OCI-LY1 (cell line): ENCODE data around the gene HLA-C.

Experiments used
- H2AFZ ChIP-seq: fragments of 200-600 bp; sonication (generic), shearing (Covaris generic); 2 replicates; pipeline ENCODE4 v1.6.0; 2014; ENCODE audit warnings: antibody characterized with exemption, mild to moderate bottlenecking, low read length
- H3F3A ChIP-seq: fragments of 200-600 bp; sonication (generic), shearing (Covaris generic); 2 replicates; pipeline ENCODE4 v1.6.0; 2014; ENCODE audit warnings: mild to moderate bottlenecking, antibody characterized with exemption, low read length, moderate library complexity; ENCODE audit not compliant: insufficient read depth
- H3K27ac ChIP-seq: fragments of 200-600 bp; sonication (generic); 2 replicates; pipeline ENCODE4 v1.5.1; 2014; ENCODE audit warnings: low read length, mixed run types, mild to moderate bottlenecking, low read depth; ENCODE audit not compliant: poor library complexity, severe bottlenecking
- H3K27me3 ChIP-seq: fragments of 200-600 bp; sonication (generic); 2 replicates; pipeline ENCODE4 v1.6.0; 2014; ENCODE audit warnings: antibody characterized with exemption, mild to moderate bottlenecking, low read length, moderate library complexity; ENCODE audit not compliant: insufficient read depth
- H3K36me3 ChIP-seq: fragments of 200-600 bp; sonication (generic); 2 replicates; pipeline ENCODE4 v1.6.1; 2014; ENCODE audit warnings: mild to moderate bottlenecking, antibody characterized with exemption, low read length, moderate library complexity, mixed read lengths; ENCODE audit not compliant: insufficient read depth
- H3K4me1 ChIP-seq: fragments of 200-600 bp; sonication (generic); 2 replicates; pipeline ENCODE4 v1.5.1; 2014; ENCODE audit warnings: mild to moderate bottlenecking, low read length, moderate library complexity; ENCODE audit not compliant: insufficient read depth, severe bottlenecking
- H3K4me2 ChIP-seq: fragments of 200-600 bp; sonication (generic), shearing (Covaris generic); 2 replicates; pipeline ENCODE4 v1.6.1; 2014; ENCODE audit warnings: low read length
- H3K4me3 ChIP-seq: fragments of 200-600 bp; sonication (generic); 2 replicates; pipeline ENCODE4 v1.5.1; 2014; ENCODE audit warnings: low read length, low read depth, mild to moderate bottlenecking, mixed read lengths; ENCODE audit not compliant: poor library complexity, severe bottlenecking
- H3K79me2 ChIP-seq: fragments of 200-600 bp; shearing (Covaris generic); 2 replicates; pipeline ENCODE4 v1.6.1; 2016; ENCODE audit warnings: mixed run types, low read length, mixed read lengths; ENCODE audit not compliant: insufficient read depth
- H3K9ac ChIP-seq: fragments of 200-600 bp; sonication (generic), shearing (Covaris generic); 2 replicates; pipeline ENCODE4 v1.6.1; 2014; ENCODE audit warnings: mild to moderate bottlenecking, low read length, mixed read lengths
- H3K9me2 ChIP-seq: fragments of 200-600 bp; sonication (generic), shearing (Covaris generic); 2 replicates; pipeline ENCODE4 v1.6.1; 2014; ENCODE audit warnings: low read depth, mild to moderate bottlenecking, low read length, mixed read lengths
- H3K9me3 ChIP-seq: fragments of 200-600 bp; shearing (Covaris generic); 2 replicates; pipeline ENCODE4 v1.6.1; 2014; ENCODE audit warnings: low read length, mixed read lengths
- H4K20me1 ChIP-seq: fragments of 200-600 bp; sonication (generic), shearing (Covaris generic); 2 replicates; pipeline ENCODE4 v1.6.0; 2016; ENCODE audit warnings: mild to moderate bottlenecking, low read length; ENCODE audit not compliant: insufficient read depth
- CTCF ChIP-seq: fragments of 200-600 bp; sonication (generic), shearing (Covaris generic); IDR thresholded peaks from 2 replicates; pipeline ENCODE4 v1.5.1; 2017; ENCODE audit warnings: mild to moderate bottlenecking, antibody characterized with exemption, low read length, moderate library complexity, mixed read lengths
- EZH2 ChIP-seq: fragments of 200-600 bp; sonication (generic), shearing (Covaris generic); IDR thresholded peaks from 2 replicates; pipeline ENCODE4 v1.8.0; 2017; ENCODE audit warnings: borderline replicate concordance, mixed run types, mild to moderate bottlenecking, antibody characterized with exemption, low read length, moderate library complexity, mixed read lengths

The HLA-C gene

GRCh38 chr6:31271641-31272357, at the start of gene HLA-C:
HLA-C (minus strand) TSS chr6:31272092; CDS start chr6:31272071, 21 bp downstream.
- H3K27ac ChIP-seq, result no peak within 1 kb of the TSS

GRCh38 chr6:31321005-31321707, 49.3 kb upstream of the HLA-C start:
- no peak overlapping the region for H3K9ac ChIP-seq
- H3K79me2 ChIP-seq, result no peaks in the 10 kb centered on the region
- H3K36me3 ChIP-seq, result no peaks in the 10 kb centered on the region
- H3K27ac ChIP-seq, result no peak overlapping the region
- no peak overlapping the region for H2AFZ ChIP-seq
- no peaks in the 10 kb centered on the region for H3K9me3 ChIP-seq
- no peaks in the 10 kb centered on the region for H3K9me2 ChIP-seq
- no peaks in the 10 kb centered on the region for H3F3A ChIP-seq
- no peaks in the 10 kb centered on the region for H4K20me1 ChIP-seq
- TF ChIP-seq CTCF (no peak), EZH2 (no peak)
- H3K27me3 ChIP-seq, result peaks cover 4% of the 10 kb centered on the region; the same call in 1 of the 2 replicates
- H3K4me2 ChIP-seq, result no peak overlapping the region
- H3K4me1 ChIP-seq, result no peaks in the 10 kb centered on the region
- no peak overlapping the region for H3K4me3 ChIP-seq

More at GRCh38 chr6:31271641-31272357, at the start of gene HLA-C:
- Histone ChIP-seq H3K4me1 (peaks cover 12% of the 10 kb centered on the region), H3K9me2 (no peaks in the 10 kb centered on the region), H3K4me2 (peak within 1 kb of the TSS; percentile 66), H3K9ac (peak within 1 kb of the TSS; percentile 82), H4K20me1 (no peaks in the 10 kb centered on the region), H3K36me3 (peaks cover 8% of the 10 kb centered on the region), H3K27me3 (no peaks in the 10 kb centered on the region), H3F3A (no peaks in the 10 kb centered on the region), H3K79me2 (no peaks in the 10 kb centered on the region), H3K4me3 (peak within 1 kb of the TSS; percentile 78), H2AFZ (no peak within 1 kb of the TSS), H3K9me3 (no peaks in the 10 kb centered on the region)
- no peak for TF ChIP-seq EZH2
- TF ChIP-seq CTCF, result no peak

- H3K9me2 ChIP-seq, result no peaks in the 10 kb centered on the region
These were observed 45.1 kb upstream of the HLA-C start for GRCh38 chr6:31317036-31317435.

More at GRCh38 chr6:31317036-31317435, 45.1 kb upstream of the HLA-C start:
- Histone ChIP-seq H3K4me2 (no peak overlapping the region), H3K36me3 (no peaks in the 10 kb centered on the region), H3K4me3 (no peak overlapping the region), H4K20me1 (no peaks in the 10 kb centered on the region), H3K27ac (no peak overlapping the region), H3K9ac (no peak overlapping the region), H3K9me3 (no peaks in the 10 kb centered on the region), H3F3A (no peaks in the 10 kb centered on the region), H3K27me3 (peaks cover 4% of the 10 kb centered on the region; the same call in 1 of the 2 replicates), H2AFZ (no peak overlapping the region), H3K4me1 (no peaks in the 10 kb centered on the region), H3K79me2 (no peaks in the 10 kb centered on the region)
- TF ChIP-seq CTCF, result no peak
- no peak for TF ChIP-seq EZH2
